ENCODE results near the gene PRR16.

DNA sequence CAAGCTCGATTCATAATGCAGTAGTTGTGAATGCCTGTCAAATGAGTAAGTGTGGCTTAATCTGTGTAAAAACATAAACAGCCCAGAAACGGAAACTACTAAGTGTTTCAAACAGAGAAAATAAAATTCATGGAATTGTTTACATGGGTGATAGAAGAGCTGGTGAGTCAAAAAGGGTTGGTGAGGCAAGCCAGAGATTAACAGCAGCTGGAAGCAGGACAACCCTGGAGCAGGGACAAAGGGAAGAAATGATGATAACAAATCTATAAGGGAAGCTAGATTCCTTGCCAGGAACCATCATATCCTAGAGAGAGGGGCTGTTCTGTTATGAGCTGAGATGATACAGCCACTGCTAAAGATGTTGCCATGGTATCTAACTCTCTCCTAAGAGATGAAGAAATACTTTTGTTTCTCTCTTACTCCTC lies 18.0 kb upstream of the PRR16 start:
- TF ChIP-seq CTCF (IDR thresholded peaks at IDR 0.05; ENCODE audit: poor library complexity) = no peak
- no peak for TF ChIP-seq EZH2phosphoT487 (IDR thresholded peaks at IDR 0.05; ENCODE audit: low read depth, severe bottlenecking, unreplicated experiment)
- no peak for TF ChIP-seq EZH2 (IDR thresholded peaks at IDR 0.05; ENCODE audit: borderline replicate concordance)
